ENCODE measurements around the gene HNRNPLL.

Gene HNRNPLL

GRCh38 chr2:38598200-38598990 is 4.3 kb downstream of the HNRNPLL start:
- H3K79me2 ChIP-seq (ENCODE audit: insufficient read depth, low read length), result peaks cover 91% of the 10 kb centered on the region
- peak overlapping the region; percentile 90 for H3K4me3 ChIP-seq (ENCODE audit: low read length, poor library complexity, severe bottlenecking)
- no peaks in the 10 kb centered on the region for H3K9me3 ChIP-seq (ENCODE audit: insufficient read depth, low read depth, low read length)
- H2AFZ ChIP-seq (ENCODE audit: low read length), result no peak overlapping the region
- peaks cover 3% of the 10 kb centered on the region for H3F3A ChIP-seq (ENCODE audit: low read depth)
- H3K27me3 ChIP-seq (ENCODE audit: insufficient read depth, low read length, poor library complexity, severe bottlenecking), result peaks cover 8% of the 10 kb centered on the region
- no peaks in the 10 kb centered on the region for H3K36me3 ChIP-seq (ENCODE audit: insufficient read depth, low read length)
- H3K4me1 ChIP-seq (ENCODE audit: insufficient read depth, low read length, poor library complexity, severe bottlenecking), result peaks cover 56% of the 10 kb centered on the region
- peaks cover 65% of the 10 kb centered on the region for H4K20me1 ChIP-seq (ENCODE audit: insufficient read depth, low read length, poor library complexity, severe bottlenecking)
- TF ChIP-seq CTCF (conservative IDR thresholded peaks at IDR 0.05; ENCODE audit: low read length), result no peak
- TF ChIP-seq EZH2phosphoT487 (IDR thresholded peaks at IDR 0.05; ENCODE audit: borderline replicate concordance), result no peak
- peak overlapping the region; percentile 86 for H3K9ac ChIP-seq (ENCODE audit: low read depth, low read length, poor library complexity, severe bottlenecking)
- H3K9me2 ChIP-seq (replicated peaks; ENCODE audit: low read depth, low read length), result no peaks in the 10 kb centered on the region
- H3K4me2 ChIP-seq (ENCODE audit: low read depth, low read length, poor library complexity, severe bottlenecking), result peak overlapping the region; percentile 83

- H3K4me2 ChIP-seq (ENCODE audit: low read depth, low read length, poor library complexity, severe bottlenecking), result peak overlapping the region; percentile 83
- peak overlapping the region; percentile 37 for H3K4me3 ChIP-seq (ENCODE audit: low read length, poor library complexity, severe bottlenecking)
- no peaks in the 10 kb centered on the region for H3K9me2 ChIP-seq (replicated peaks; ENCODE audit: low read depth, low read length)
- peaks cover 3% of the 10 kb centered on the region for H3K27me3 ChIP-seq (ENCODE audit: insufficient read depth, low read length, poor library complexity, severe bottlenecking)
- H3K4me1 ChIP-seq (ENCODE audit: insufficient read depth, low read length, poor library complexity, severe bottlenecking), result peaks cover 63% of the 10 kb centered on the region
- H3K9me3 ChIP-seq (ENCODE audit: insufficient read depth, low read depth, low read length), result no peaks in the 10 kb centered on the region
- H3K79me2 ChIP-seq (ENCODE audit: insufficient read depth, low read length), result peaks cover 99% of the 10 kb centered on the region
- TF ChIP-seq CTCF (conservative IDR thresholded peaks at IDR 0.05; ENCODE audit: low read length) (no peak), EZH2phosphoT487 (IDR thresholded peaks at IDR 0.05; ENCODE audit: borderline replicate concordance) (no peak)
- no peaks in the 10 kb centered on the region for H3K36me3 ChIP-seq (ENCODE audit: insufficient read depth, low read length)
- no peak overlapping the region for H3K9ac ChIP-seq (ENCODE audit: low read depth, low read length, poor library complexity, severe bottlenecking)
- H4K20me1 ChIP-seq (ENCODE audit: insufficient read depth, low read length, poor library complexity, severe bottlenecking), result peaks cover 77% of the 10 kb centered on the region
- no peaks in the 10 kb centered on the region for H3F3A ChIP-seq (ENCODE audit: low read depth)
- no peak overlapping the region for H2AFZ ChIP-seq (ENCODE audit: low read length)
Observed at GRCh38 chr2:38597115-38597514, 5.6 kb downstream of the HNRNPLL start.

- H4K20me1 ChIP-seq (ENCODE audit: insufficient read depth, low read length, poor library complexity, severe bottlenecking), result peaks cover 69% of the 10 kb centered on the region
- H3K79me2 ChIP-seq (ENCODE audit: insufficient read depth, low read length), result peaks cover 99% of the 10 kb centered on the region
Observed at GRCh38 chr2:38596229-38596628, 6.5 kb downstream of the HNRNPLL start.

More at GRCh38 chr2:38596229-38596628, 6.5 kb downstream of the HNRNPLL start:
- Histone ChIP-seq H3K9ac (ENCODE audit: low read depth, low read length, poor library complexity, severe bottlenecking) (no peak overlapping the region), H3K4me1 (ENCODE audit: insufficient read depth, low read length, poor library complexity, severe bottlenecking) (peaks cover 59% of the 10 kb centered on the region), H3F3A (ENCODE audit: low read depth) (no peaks in the 10 kb centered on the region), H3K4me3 (ENCODE audit: low read length, poor library complexity, severe bottlenecking) (peak overlapping the region; percentile 37), H3K36me3 (ENCODE audit: insufficient read depth, low read length) (no peaks in the 10 kb centered on the region), H3K9me3 (ENCODE audit: insufficient read depth, low read depth, low read length) (no peaks in the 10 kb centered on the region), H3K27me3 (ENCODE audit: insufficient read depth, low read length, poor library complexity, severe bottlenecking) (no peaks in the 10 kb centered on the region), H2AFZ (ENCODE audit: low read length) (no peak overlapping the region), H3K4me2 (ENCODE audit: low read depth, low read length, poor library complexity, severe bottlenecking) (peak overlapping the region; percentile 49), H3K9me2 (replicated peaks; ENCODE audit: low read depth, low read length) (no peaks in the 10 kb centered on the region)
- TF ChIP-seq CTCF (conservative IDR thresholded peaks at IDR 0.05; ENCODE audit: low read length), result no peak
- no peak for TF ChIP-seq EZH2phosphoT487 (IDR thresholded peaks at IDR 0.05; ENCODE audit: borderline replicate concordance)

Data from Loucy (cell line).